Liver (tissue), 9 donors: ENCODE data around the gene FARS2. TPM values are rescaled to one million over a fixed set of nuclear protein-coding genes. Genes with fewer than 3 reads are reported as not detected.

ENCODE experiments used
- DNase-seq: peaks from one replicate; pipeline ENCODE4 v3.0.0-alpha.2; 2017; ENCODE audit warnings: low spot score
- H3K27ac ChIP-seq, 2 donors: one replicate each; pipeline ENCODE4 v1.7.0; 2013; ENCODE audit warnings: inconsistent platforms in 2 of 2, low read length in 2 of 2, control low read depth in 1 of 2, low read depth in 1 of 2, mild to moderate bottlenecking in 1 of 2
- H3K27me3 ChIP-seq, 4 donors: one replicate each; pipeline versions ENCODE4 v1.6.1 to v1.7.0; 2013; ENCODE audit warnings: low read length in 3 of 4, inconsistent platforms in 1 of 4, mild to moderate bottlenecking in 1 of 4, moderate library complexity in 1 of 4; ENCODE audit not compliant: control insufficient read depth in 4 of 4, insufficient read depth in 4 of 4
- H3K36me3 ChIP-seq, 4 donors: one replicate each; pipeline versions ENCODE4 v1.6.1 to v1.7.0; 2013; ENCODE audit warnings: low read length in 3 of 4, mild to moderate bottlenecking in 3 of 4, low read depth in 1 of 4, moderate library complexity in 1 of 4; ENCODE audit not compliant: control insufficient read depth in 4 of 4, insufficient read depth in 3 of 4
- H3K4me1 ChIP-seq, 4 donors: one replicate each; pipeline versions ENCODE4 v1.6.1 to v1.7.0; 2013; ENCODE audit warnings: low read length in 3 of 4, mild to moderate bottlenecking in 3 of 4, moderate library complexity in 1 of 4; ENCODE audit not compliant: control insufficient read depth in 4 of 4, insufficient read depth in 4 of 4
- H3K4me3 ChIP-seq, 3 donors: one replicate each; pipeline versions ENCODE4 v1.6.1 to v1.7.0; 2013; ENCODE audit warnings: low read length in 3 of 3, control low read depth in 1 of 3, low read depth in 1 of 3, mild to moderate bottlenecking in 1 of 3
- H3K9ac ChIP-seq, 2 donors: one replicate each; pipeline ENCODE4 v1.7.0; 2013; ENCODE audit warnings: low read length in 2 of 2, mild to moderate bottlenecking in 2 of 2, moderate library complexity in 2 of 2, control low read depth in 1 of 2, low read depth in 1 of 2
- H3K9me3 ChIP-seq, 4 donors: one replicate each; pipeline versions ENCODE4 v1.6.1 to v1.7.0; 2013; ENCODE audit warnings: low read length in 3 of 4; ENCODE audit not compliant: control insufficient read depth in 4 of 4
- EGR1 ChIP-seq, 2 donors: IDR thresholded peaks; 2 replicates each; pipeline ENCODE4 v1.6.1; 2016 to 2018; ENCODE audit warnings: antibody characterized with exemption in 2 of 2, low read depth in 2 of 2
- FOXA1 ChIP-seq: IDR thresholded peaks from 2 replicates; pipeline ENCODE4 v1.6.1; 2016; ENCODE audit warnings: antibody characterized with exemption
- FOXA2 ChIP-seq: IDR thresholded peaks from 2 replicates; pipeline ENCODE4 v1.6.1; 2016; ENCODE audit warnings: antibody characterized with exemption
- GABPA ChIP-seq, 2 donors: IDR thresholded peaks in 1 of 2; conservative IDR thresholded peaks in 1 of 2; 2 replicates each; pipeline ENCODE4 v1.6.1; 2016; ENCODE audit warnings: antibody characterized with exemption in 2 of 2, mild to moderate bottlenecking in 1 of 2, moderate library complexity in 1 of 2
- HNF4A ChIP-seq, 2 donors: conservative IDR thresholded peaks; 2 replicates each; pipeline ENCODE4 v1.6.1; 2016; ENCODE audit warnings: antibody characterized with exemption in 2 of 2, mild to moderate bottlenecking in 2 of 2
- HNF4G ChIP-seq: IDR thresholded peaks from 2 replicates; pipeline ENCODE4 v1.6.1; 2016; ENCODE audit warnings: antibody characterized with exemption
- JUND ChIP-seq, 2 donors: IDR thresholded peaks; 2 replicates each; pipeline ENCODE4 v1.6.1; 2016; ENCODE audit warnings: antibody characterized with exemption in 2 of 2
- RAD21 ChIP-seq, 2 donors: IDR thresholded peaks; 2 replicates each; pipeline ENCODE4 v1.6.1; 2016; ENCODE audit warnings: antibody characterized with exemption in 2 of 2, mild to moderate bottlenecking in 2 of 2
- RXRA ChIP-seq, 2 donors: IDR thresholded peaks; 2 replicates each; pipeline ENCODE4 v1.6.1; 2017 to 2018; ENCODE audit warnings: antibody characterized with exemption in 2 of 2, mild to moderate bottlenecking in 1 of 2
- SP1 ChIP-seq: IDR thresholded peaks from 2 replicates; pipeline ENCODE4 v1.6.1; 2018; ENCODE audit warnings: antibody characterized with exemption, mild to moderate bottlenecking
- TAF1 ChIP-seq: conservative IDR thresholded peaks from 2 replicates; pipeline ENCODE4 v1.6.1; 2016; ENCODE audit warnings: antibody characterized with exemption, mild to moderate bottlenecking
- YY1 ChIP-seq: IDR thresholded peaks from 2 replicates; pipeline ENCODE4 v1.6.1; 2016; ENCODE audit warnings: antibody characterized with exemption, mild to moderate bottlenecking
- WGBS: extraction: QIAGEN DNeasy Blood & Tissue Kit; methylation state at CpG from one replicate; pipeline ENCODE4 v1.1.7; 2013; 5-methylcytosine and 5-hydroxymethylcytosine counted together
- polyA plus RNA-seq, 2 donors: library from polyadenylated mRNA; stranded (reverse) in 1 of 2; unstranded in 1 of 2; fragments of 200-250 nt in 1 of 2; fragments of >200 nt in 1 of 2; fragmentation: Nextera tagmentation in 1 of 2; extraction: Ambion mirVana in 1 of 2; gene quantifications; one replicate each; pipeline versions ENCODE4 v1.2.1 to v1.2.3, GENCODE V29; 2013 to 2015
- total RNA-seq, 2 donors: library from RNA; depleted of rRNA; stranded (reverse); fragments of >200 nt; gene quantifications; one replicate each; pipeline ENCODE4 v1.2.3, GENCODE V29; 2014
- TF ChIP-seq, protein P1 (sequence below): IDR thresholded peaks from 2 replicates; pipeline ENCODE4 v1.6.1; 2016; ENCODE audit warnings: antibody characterized with exemption
- TF ChIP-seq, protein P2 (sequence below): IDR thresholded peaks from 2 replicates; pipeline ENCODE4 v1.6.1; 2016; ENCODE audit warnings: antibody characterized with exemption, mild to moderate bottlenecking
- TF ChIP-seq, protein P3 (sequence below): fragments of 150-350 bp; IDR thresholded peaks from 2 replicates; pipeline ENCODE4 v1.5.1; 2017; ENCODE audit warnings: improper control_type of control experiment, low read depth, low read length; ENCODE audit not compliant: missing input control
- donor health status: healthy.
- donor health status: healthy.
- donor health status: healthy.
- donor health status: healthy.
- donor health status: healthy.

FARS2 gene
- total and polyA plus RNA-seq, 4 donors, result 7.8 to 25.9 (median 11.2) TPM

DNA sequence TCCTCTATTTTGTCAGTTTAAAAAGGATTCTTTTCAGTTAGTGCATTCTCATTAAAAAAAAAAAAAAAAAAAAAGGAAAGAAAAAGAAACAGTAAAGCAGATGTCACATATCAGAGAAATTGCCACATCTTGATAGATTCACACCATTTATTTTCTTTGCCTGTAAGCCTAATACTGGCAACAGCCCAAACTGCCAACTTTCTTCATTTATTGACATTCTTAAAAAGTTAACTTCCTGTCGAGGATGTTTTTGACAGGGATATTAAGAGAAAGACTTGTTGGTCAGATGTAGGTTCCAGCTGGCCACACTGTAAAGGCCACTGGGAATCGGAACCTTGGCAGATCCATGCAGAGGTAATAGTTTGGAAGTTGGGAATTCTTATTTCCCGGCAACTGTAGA is 412.8 kb downstream of the FARS2 start (continued):
- TF ChIP-seq, protein P1, sequence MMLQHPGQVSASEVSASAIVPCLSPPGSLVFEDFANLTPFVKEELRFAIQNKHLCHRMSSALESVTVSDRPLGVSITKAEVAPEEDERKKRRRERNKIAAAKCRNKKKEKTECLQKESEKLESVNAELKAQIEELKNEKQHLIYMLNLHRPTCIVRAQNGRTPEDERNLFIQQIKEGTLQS, result no peak
- TF ChIP-seq JUND (IDR thresholded peaks at IDR 0.05), result no peak

DNA sequence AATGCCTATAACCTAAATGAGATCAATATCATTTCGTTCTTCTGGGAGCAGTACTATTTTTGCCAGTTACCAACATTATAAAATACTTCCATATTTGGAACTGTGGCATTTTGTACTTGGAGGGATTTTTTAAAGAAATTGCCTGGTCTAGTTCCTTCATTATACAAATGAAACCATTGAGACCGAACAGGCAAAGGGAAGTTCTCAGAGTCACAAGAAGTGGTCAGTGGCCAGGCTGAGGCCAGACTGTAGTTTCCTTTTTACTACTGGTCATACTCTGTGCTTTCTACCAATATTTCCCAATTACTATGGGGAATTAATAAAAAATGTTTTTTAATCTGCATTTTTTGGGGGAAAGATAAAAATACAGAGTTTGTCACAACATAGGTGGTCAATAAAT is 413.4 kb downstream of the FARS2 start:
- Histone ChIP-seq H3K36me3 (no peaks in the 10 kb centered on the region), H3K27ac (no peak overlapping the region), H3K9me3 (no peaks in the 10 kb centered on the region), H3K4me1 (peaks cover 0 to 2% (median 0%) of the 10 kb centered on the region in 4 donors), H3K27me3 (no peaks in the 10 kb centered on the region), H3K4me3 (no peak overlapping the region), H3K9ac (no peak overlapping the region)
- 86% methylated on average over 2 of the region's 2 CpGs for WGBS
- TF ChIP-seq GABPA (IDR thresholded peaks at IDR 0.05 in 1 of 2, conservative IDR thresholded peaks at IDR 0.05 in 1 of 2), result no peak
- no peak for TF ChIP-seq FOXA2
- no peak for TF ChIP-seq HNF4A (conservative IDR thresholded peaks at IDR 0.05)
- no peak for TF ChIP-seq HNF4G
- no peak for TF ChIP-seq JUND (IDR thresholded peaks at IDR 0.05)
- no peak for TF ChIP-seq YY1
- no peak for TF ChIP-seq FOXA1
- TF ChIP-seq RXRA (IDR thresholded peaks at IDR 0.05), result no peak
- TF ChIP-seq RAD21 (IDR thresholded peaks at IDR 0.05), result no peak
- TF ChIP-seq, protein P2, sequence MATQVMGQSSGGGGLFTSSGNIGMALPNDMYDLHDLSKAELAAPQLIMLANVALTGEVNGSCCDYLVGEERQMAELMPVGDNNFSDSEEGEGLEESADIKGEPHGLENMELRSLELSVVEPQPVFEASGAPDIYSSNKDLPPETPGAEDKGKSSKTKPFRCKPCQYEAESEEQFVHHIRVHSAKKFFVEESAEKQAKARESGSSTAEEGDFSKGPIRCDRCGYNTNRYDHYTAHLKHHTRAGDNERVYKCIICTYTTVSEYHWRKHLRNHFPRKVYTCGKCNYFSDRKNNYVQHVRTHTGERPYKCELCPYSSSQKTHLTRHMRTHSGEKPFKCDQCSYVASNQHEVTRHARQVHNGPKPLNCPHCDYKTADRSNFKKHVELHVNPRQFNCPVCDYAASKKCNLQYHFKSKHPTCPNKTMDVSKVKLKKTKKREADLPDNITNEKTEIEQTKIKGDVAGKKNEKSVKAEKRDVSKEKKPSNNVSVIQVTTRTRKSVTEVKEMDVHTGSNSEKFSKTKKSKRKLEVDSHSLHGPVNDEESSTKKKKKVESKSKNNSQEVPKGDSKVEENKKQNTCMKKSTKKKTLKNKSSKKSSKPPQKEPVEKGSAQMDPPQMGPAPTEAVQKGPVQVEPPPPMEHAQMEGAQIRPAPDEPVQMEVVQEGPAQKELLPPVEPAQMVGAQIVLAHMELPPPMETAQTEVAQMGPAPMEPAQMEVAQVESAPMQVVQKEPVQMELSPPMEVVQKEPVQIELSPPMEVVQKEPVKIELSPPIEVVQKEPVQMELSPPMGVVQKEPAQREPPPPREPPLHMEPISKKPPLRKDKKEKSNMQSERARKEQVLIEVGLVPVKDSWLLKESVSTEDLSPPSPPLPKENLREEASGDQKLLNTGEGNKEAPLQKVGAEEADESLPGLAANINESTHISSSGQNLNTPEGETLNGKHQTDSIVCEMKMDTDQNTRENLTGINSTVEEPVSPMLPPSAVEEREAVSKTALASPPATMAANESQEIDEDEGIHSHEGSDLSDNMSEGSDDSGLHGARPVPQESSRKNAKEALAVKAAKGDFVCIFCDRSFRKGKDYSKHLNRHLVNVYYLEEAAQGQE, result no peak
- TF ChIP-seq TAF1, result no peak
- no peak for DNase-seq

DNA sequence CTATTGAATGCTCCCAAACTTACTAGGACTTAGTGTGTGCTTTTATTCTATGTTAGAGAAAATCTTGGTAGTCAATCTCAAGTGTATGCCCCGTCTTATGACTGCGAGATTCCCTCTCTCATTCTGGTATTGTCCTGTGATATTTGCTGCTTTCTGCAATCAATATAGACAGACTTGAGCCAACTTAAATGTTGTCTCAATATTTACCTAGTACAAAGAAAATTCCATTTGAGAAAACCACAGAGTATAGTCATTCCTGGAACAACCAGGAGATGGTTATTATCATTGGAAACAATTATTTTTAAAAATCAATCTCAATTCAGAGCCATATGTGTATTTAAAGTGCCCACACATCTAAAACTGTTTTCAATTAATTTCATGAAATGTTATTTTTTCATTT is 415.4 kb downstream of the FARS2 start:
- WGBS, result 96% methylated on average over 2 of the region's 2 CpGs
- no peak for DNase-seq
- H3K27ac ChIP-seq, result no peak overlapping the region
- H3K27me3 ChIP-seq, result no peaks in the 10 kb centered on the region
- no peaks in the 10 kb centered on the region for H3K9me3 ChIP-seq
- no peak overlapping the region for H3K4me3 ChIP-seq
- no peak overlapping the region for H3K9ac ChIP-seq
- peaks cover 0 to 2% (median 0%) of the 10 kb centered on the region in 4 donors for H3K4me1 ChIP-seq
- TF ChIP-seq EGR1 (IDR thresholded peaks at IDR 0.05; ENCODE audit: low read depth in 2 of 2), result no peak
- TF ChIP-seq SP1, result no peak
- no peak for TF ChIP-seq TAF1
- TF ChIP-seq GABPA (IDR thresholded peaks at IDR 0.05 in 1 of 2, conservative IDR thresholded peaks at IDR 0.05 in 1 of 2), result no peak
- TF ChIP-seq, protein P3, sequence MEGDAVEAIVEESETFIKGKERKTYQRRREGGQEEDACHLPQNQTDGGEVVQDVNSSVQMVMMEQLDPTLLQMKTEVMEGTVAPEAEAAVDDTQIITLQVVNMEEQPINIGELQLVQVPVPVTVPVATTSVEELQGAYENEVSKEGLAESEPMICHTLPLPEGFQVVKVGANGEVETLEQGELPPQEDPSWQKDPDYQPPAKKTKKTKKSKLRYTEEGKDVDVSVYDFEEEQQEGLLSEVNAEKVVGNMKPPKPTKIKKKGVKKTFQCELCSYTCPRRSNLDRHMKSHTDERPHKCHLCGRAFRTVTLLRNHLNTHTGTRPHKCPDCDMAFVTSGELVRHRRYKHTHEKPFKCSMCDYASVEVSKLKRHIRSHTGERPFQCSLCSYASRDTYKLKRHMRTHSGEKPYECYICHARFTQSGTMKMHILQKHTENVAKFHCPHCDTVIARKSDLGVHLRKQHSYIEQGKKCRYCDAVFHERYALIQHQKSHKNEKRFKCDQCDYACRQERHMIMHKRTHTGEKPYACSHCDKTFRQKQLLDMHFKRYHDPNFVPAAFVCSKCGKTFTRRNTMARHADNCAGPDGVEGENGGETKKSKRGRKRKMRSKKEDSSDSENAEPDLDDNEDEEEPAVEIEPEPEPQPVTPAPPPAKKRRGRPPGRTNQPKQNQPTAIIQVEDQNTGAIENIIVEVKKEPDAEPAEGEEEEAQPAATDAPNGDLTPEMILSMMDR, result no peak
- H3K36me3 ChIP-seq, result no peaks in the 10 kb centered on the region
